SK-N-SH (cell line): ENCODE results near the gene ATP8A2.

Source experiments
- CHD2 ChIP-seq: fragments of 150-350 bp; IDR thresholded peaks from 2 replicates; pipeline ENCODE4 v1.6.1; 2018; ENCODE audit warnings: low read length; ENCODE audit not compliant: partially characterized antibody
- CTCF ChIP-seq: fragments of 200-600 bp; sonication (generic); IDR thresholded peaks from 2 replicates; pipeline ENCODE4 v1.6.1; 2017; ENCODE audit warnings: antibody characterized with exemption, mild to moderate bottlenecking, moderate library complexity
- POLR2AphosphoS5 ChIP-seq: IDR thresholded peaks from 2 replicates; pipeline ENCODE4 v1.6.1; 2012; ENCODE audit warnings: low read depth, low read length
- REST ChIP-seq: IDR thresholded peaks from 2 replicates; pipeline ENCODE4 v1.6.1; 2012; ENCODE audit warnings: mild to moderate bottlenecking, low read depth, low read length, moderate library complexity
- TEAD4 ChIP-seq: IDR thresholded peaks from 2 replicates; pipeline ENCODE4 v1.4.0; 2012; ENCODE audit warnings: mild to moderate bottlenecking, borderline replicate concordance; ENCODE audit not compliant: insufficient read depth

GRCh38 chr13:25518441-25518840 is 146.7 kb downstream of the ATP8A2 start:
- no peak for TF ChIP-seq CTCF
- no peak for TF ChIP-seq CHD2
- TF ChIP-seq TEAD4 = no peak
- no peak for TF ChIP-seq POLR2AphosphoS5
- TF ChIP-seq REST = no peak
